ENCODE data around the gene HDGFL1. TPM values are rescaled to one million over a fixed set of nuclear protein-coding genes. Genes with fewer than 3 reads are reported as not detected.

HDGFL1 gene
- total RNA-seq, 1 donor from 2014 or later: not detected

DNA sequence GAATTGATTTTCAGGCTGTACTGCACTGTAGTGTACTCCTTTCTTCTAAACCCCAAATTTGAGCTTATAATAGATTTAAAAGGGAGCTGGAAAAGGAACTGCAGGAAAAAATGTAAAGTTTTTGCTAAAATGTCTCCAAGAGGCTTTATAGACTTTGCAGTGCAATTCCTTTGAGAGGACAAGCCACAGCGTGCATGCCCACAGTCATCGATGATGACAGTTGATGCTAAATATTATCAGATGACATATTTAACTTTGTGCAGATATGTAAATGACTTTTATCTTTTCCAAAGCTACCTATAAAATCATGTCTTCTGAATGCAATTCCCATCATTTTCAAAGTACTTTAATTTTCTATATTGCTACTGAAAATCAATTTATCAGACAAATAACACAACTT lies 24.3 kb upstream of the HDGFL1 start:
- H3K4me3 ChIP-seq (ENCODE audit: low read depth, low read length): no peak overlapping the region
- TF ChIP-seq, protein P1, sequence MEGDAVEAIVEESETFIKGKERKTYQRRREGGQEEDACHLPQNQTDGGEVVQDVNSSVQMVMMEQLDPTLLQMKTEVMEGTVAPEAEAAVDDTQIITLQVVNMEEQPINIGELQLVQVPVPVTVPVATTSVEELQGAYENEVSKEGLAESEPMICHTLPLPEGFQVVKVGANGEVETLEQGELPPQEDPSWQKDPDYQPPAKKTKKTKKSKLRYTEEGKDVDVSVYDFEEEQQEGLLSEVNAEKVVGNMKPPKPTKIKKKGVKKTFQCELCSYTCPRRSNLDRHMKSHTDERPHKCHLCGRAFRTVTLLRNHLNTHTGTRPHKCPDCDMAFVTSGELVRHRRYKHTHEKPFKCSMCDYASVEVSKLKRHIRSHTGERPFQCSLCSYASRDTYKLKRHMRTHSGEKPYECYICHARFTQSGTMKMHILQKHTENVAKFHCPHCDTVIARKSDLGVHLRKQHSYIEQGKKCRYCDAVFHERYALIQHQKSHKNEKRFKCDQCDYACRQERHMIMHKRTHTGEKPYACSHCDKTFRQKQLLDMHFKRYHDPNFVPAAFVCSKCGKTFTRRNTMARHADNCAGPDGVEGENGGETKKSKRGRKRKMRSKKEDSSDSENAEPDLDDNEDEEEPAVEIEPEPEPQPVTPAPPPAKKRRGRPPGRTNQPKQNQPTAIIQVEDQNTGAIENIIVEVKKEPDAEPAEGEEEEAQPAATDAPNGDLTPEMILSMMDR (conservative IDR thresholded peaks at IDR 0.05; ENCODE audit: low read depth, low read length): no peak
- no peak for DNase-seq (ENCODE audit: low read depth)

DNA sequence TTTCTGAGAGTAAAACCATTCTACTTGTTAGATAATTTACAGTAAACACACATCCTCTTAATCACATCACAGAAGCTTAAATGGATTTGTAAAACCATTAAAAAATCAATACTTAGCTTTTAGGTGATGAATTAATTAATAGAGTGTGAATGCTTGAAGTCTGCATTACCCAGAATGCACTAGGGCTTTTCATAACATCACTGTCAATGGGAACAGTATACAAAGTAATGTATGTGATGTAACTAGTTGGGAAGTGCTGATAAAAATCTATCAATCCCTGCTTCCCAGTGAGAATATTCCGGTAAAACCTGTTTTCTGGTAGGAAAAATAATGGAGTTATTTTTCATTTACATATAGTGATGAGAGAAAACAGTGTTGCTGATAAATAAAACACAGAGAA lies 23.1 kb upstream of the HDGFL1 start:
- TF ChIP-seq, protein P1 (conservative IDR thresholded peaks at IDR 0.05; ENCODE audit: low read depth, low read length): no peak
- DNase-seq (ENCODE audit: low read depth): no peak
- H3K4me3 ChIP-seq (ENCODE audit: low read depth, low read length): no peak overlapping the region

DNA sequence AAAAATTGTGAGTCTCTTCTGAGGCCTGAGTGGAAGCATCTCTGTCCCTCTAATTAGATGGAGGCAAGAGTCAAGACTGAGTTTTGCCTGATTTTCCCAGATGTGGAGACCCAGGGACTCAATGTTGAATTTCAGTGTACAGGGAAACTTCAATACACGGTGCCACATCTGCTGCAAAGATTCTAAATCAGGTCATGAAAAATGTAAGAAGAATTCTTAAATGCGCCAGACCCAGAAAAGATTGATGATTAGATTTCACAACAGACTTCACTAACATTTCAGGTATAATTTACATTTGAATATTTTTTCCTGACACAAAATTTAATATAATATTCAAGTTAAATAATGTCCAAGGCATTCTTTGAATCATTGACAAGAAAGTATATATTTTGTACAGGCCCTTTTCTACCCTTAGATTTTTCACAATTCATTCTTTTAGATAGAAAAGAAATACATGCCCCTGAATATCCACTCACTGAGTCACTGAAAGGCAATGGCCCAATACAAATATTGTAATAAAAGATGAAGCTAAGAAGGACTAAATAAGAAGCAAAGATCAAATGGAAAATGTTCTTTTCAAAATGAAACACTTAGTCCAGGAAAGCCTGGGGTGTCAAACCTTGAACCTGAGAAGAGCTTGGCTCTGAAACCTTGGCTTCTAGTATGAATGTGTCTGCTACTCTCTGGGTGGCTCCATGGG lies 18.2 kb upstream of the HDGFL1 start:
- DNase-seq (ENCODE audit: low read depth): no peak
- H3K4me3 ChIP-seq (ENCODE audit: low read depth, low read length): no peak overlapping the region
- TF ChIP-seq, protein P1 (conservative IDR thresholded peaks at IDR 0.05; ENCODE audit: low read depth, low read length): no peak

DNA sequence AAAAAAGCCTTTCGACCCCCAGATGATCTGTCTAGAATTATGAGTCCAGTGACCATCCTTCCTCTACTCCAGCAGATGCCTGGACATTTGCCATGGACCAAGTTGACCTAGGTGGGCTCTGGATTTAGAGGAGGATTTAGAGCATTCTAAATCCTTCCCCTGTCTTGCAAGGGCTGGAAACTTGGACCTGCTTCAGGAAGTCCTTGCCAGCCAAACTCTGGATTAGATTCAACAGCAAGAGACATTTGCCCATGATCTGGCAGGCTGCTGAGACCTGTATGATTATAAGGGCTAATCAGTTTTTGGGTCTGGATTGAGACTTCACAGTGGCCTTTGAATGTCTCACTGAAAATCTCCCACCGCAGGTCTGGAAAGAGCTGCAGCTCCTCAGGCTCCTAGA lies 13.1 kb upstream of the HDGFL1 start:
- TF ChIP-seq, protein P1 (conservative IDR thresholded peaks at IDR 0.05; ENCODE audit: low read depth, low read length): no peak
- H3K4me3 ChIP-seq (ENCODE audit: low read depth, low read length): no peak overlapping the region
- DNase-seq (ENCODE audit: low read depth): no peak

DNA sequence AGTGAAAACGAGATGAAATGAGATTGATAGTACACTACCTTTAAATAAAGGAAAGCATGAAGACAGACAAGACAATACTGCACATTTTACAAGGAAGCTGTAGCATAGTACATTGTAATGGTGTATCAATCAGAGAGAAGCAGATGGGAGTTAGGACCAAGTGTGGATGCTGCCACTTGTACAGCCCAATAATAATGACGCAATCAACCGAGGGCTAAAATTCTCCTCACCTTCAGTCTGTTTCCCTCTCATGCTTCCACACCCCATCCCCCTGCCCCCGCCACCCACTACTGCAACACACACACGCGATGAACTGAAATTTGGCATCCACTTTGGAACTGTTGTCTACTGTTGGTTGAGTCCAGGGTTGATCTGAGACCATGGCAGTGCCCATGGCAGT lies 12.4 kb upstream of the HDGFL1 start:
- TF ChIP-seq, protein P1 (conservative IDR thresholded peaks at IDR 0.05; ENCODE audit: low read depth, low read length): no peak
- DNase-seq (ENCODE audit: low read depth): no peak
- no peak overlapping the region for H3K4me3 ChIP-seq (ENCODE audit: low read depth, low read length)

DNA sequence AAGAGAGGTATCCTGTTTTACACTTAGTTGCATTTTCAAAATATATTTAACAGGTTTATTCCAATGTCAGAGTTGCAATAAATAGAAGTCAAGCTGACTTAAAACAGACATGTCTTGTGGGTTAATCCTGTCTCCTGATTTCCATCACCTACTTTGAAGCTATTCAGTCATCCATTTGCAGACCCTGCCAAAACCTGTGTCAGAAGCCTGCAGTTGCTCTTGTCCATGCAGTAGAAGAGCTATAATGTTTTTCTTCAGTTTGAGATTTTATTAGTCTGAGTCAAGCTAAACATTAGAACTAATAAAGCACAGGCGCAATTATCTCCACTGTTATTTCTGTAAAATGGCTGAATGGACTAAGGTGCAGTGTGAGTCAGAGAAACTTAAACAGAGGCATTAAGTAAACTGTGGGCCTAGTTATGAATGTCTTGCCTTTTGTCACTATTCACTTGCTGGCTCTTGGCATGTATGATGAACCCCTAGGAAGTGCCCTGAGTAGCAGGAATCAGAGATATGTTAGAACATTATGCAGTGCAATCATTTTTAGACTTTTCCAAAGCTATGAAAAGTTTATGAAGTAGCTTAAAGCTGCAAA lies 11.0 kb upstream of the HDGFL1 start:
- H3K4me3 ChIP-seq (ENCODE audit: low read depth, low read length): no peak overlapping the region
- DNase-seq (ENCODE audit: low read depth): no peak
- TF ChIP-seq, protein P1 (conservative IDR thresholded peaks at IDR 0.05; ENCODE audit: low read depth, low read length): no peak

DNA sequence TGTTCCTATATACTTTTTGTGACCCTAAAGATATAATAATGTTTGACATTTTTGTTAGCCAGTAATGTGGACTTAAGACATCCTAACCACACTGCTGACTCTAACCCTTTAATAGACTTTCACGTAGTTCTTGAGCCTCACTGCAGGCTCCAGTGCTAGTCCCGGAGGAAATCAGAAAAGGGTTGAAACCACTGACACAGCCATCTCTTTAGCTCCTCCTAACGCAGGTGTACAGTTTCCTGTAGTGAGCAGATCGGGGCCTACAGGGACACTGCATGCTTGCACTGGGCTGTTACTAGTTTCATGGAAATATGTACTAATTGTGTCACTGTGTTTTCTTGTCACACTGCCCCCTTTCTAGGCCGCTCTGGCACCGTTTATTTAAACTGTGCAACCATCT lies 512 bp upstream of the HDGFL1 start:
- TF ChIP-seq, protein P1 (conservative IDR thresholded peaks at IDR 0.05; ENCODE audit: low read depth, low read length): no peak
- H3K4me3 ChIP-seq (ENCODE audit: low read depth, low read length): no peak overlapping the region
- no peak for DNase-seq (ENCODE audit: low read depth)
